ENCODE data around the gene LOXL1. TPM values are rescaled to one million over a fixed set of nuclear protein-coding genes. Genes with fewer than 3 reads are reported as not detected.

LOXL1 gene
- total and polyA plus RNA-seq, 2 donors (not counting 1 experiment from before 2014, with no cell fraction given), result 0.21 to 0.49 TPM

GRCh38 chr15:73947651-73948050 is 21.4 kb downstream of the LOXL1 start:
- no peak overlapping the region for H3K27ac ChIP-seq (ENCODE audit: low read length in 2 of 2)
- H3K9me3 ChIP-seq (ENCODE audit: control extremely low read depth in 1 of 3, control insufficient read depth in 2 of 3, insufficient read depth in 1 of 3, low read length in 2 of 3), result no peaks in the 10 kb centered on the region
- TF ChIP-seq CTCF (IDR thresholded peaks at IDR 0.05) (no peak), EZH2 (IDR thresholded peaks at IDR 0.05; ENCODE audit: borderline replicate concordance, insufficient read depth, low read depth, low read length, poor library complexity, severe bottlenecking) (no peak)
- H3K4me1 Mint-ChIP-seq, result peaks cover 17% of the 10 kb centered on the region
- ChIA-PET CTCF (interaction anchor here (1.5 kb wide), 1 partner anchor 18 kb away, joined by 5 read pairs; no protein-coding TSS in a partner anchor), POLR2A (no interaction called here)
- no peaks in the 10 kb centered on the region for H3K79me2 ChIP-seq (ENCODE audit: control insufficient read depth, insufficient read depth, low read length)
- 93% methylated on average over 9 of the region's 9 CpGs for WGBS (ENCODE audit: insufficient coverage)
- no peak for DNase-seq
- H3K9ac ChIP-seq (ENCODE audit: low read length), result no peak overlapping the region
- H3K4me3 ChIP-seq (ENCODE audit: control extremely low read depth in 1 of 5, extremely low read depth in 1 of 5, insufficient read depth in 1 of 5, low read depth in 2 of 5, low read length in 4 of 5), result no peak overlapping the region
- no peak overlapping the region for H3K4me3 Mint-ChIP-seq
- H3K27me3 ChIP-seq (replicated peaks in 1 of 4; ENCODE audit: control extremely low read depth in 1 of 4, control insufficient read depth in 3 of 4, insufficient read depth in 4 of 4, low read length in 3 of 4), result peaks cover 0 to 6% (median 0%) of the 10 kb centered on the region in 4 experiments
- H3K4me2 ChIP-seq (replicated peaks; ENCODE audit: low read depth, low read length, poor library complexity, severe bottlenecking), result no peak overlapping the region
- H3K36me3 ChIP-seq (replicated peaks in 1 of 2; ENCODE audit: control extremely low read depth in 1 of 2, control insufficient read depth in 1 of 2, extremely low read depth in 1 of 2, insufficient read depth in 2 of 2, low read length in 1 of 2), result no peaks in the 10 kb centered on the region
- no peak for ATAC-seq (ENCODE audit: low read depth)
- no peaks in the 10 kb centered on the region for H3K9me3 Mint-ChIP-seq (ENCODE audit: insufficient read depth)
- H3K27ac Mint-ChIP-seq, result no peak overlapping the region
- H2AFZ ChIP-seq (ENCODE audit: insufficient read depth, low read depth, low read length, poor library complexity, severe bottlenecking), result no peak overlapping the region
- H4K20me1 ChIP-seq (ENCODE audit: control insufficient read depth, insufficient read depth, low read length, poor library complexity, severe bottlenecking), result no peaks in the 10 kb centered on the region
- H3K4me1 ChIP-seq (ENCODE audit: control insufficient read depth in 2 of 2, insufficient read depth in 2 of 2, low read length in 2 of 2), result peaks cover 6 to 14% of the 10 kb centered on the region in 2 donors
- intact Hi-C loops (cut with micrococcal nuclease), result no loop called here
- peaks cover 6% of the 10 kb centered on the region for H3K27me3 Mint-ChIP-seq

- H3K27me3 Mint-ChIP-seq, result peaks cover 6% of the 10 kb centered on the region
- H3K4me1 ChIP-seq (ENCODE audit: control insufficient read depth in 2 of 2, insufficient read depth in 2 of 2, low read length in 2 of 2), result peaks cover 6 to 14% of the 10 kb centered on the region in 2 donors
- no peak overlapping the region for H3K27ac ChIP-seq (ENCODE audit: low read length in 2 of 2)
- POLR2A ChIA-PET, result no interaction called here
- no peaks in the 10 kb centered on the region for H3K9me3 ChIP-seq (ENCODE audit: control extremely low read depth in 1 of 3, control insufficient read depth in 2 of 3, insufficient read depth in 1 of 3, low read length in 2 of 3)
- TF ChIP-seq EZH2 (IDR thresholded peaks at IDR 0.05; ENCODE audit: borderline replicate concordance, insufficient read depth, low read depth, low read length, poor library complexity, severe bottlenecking) (no peak), CTCF (IDR thresholded peaks at IDR 0.05) (no peak)
- DNase-seq (no peak), ATAC-seq (ENCODE audit: low read depth) (no peak)
- CTCF ChIA-PET, result interaction anchor here (0.8 to 1.9 kb wide), 4 partner anchors 9 to 17 kb away, joined by 3 to 5 read pairs (median 4); no protein-coding TSS in a partner anchor
- H3K27me3 ChIP-seq (replicated peaks in 1 of 4; ENCODE audit: control extremely low read depth in 1 of 4, control insufficient read depth in 3 of 4, insufficient read depth in 4 of 4, low read length in 3 of 4), result peaks cover 0 to 8% (median 0%) of the 10 kb centered on the region in 4 experiments
- H3K27ac Mint-ChIP-seq, result no peak overlapping the region
- no peak overlapping the region for H3K4me2 ChIP-seq (replicated peaks; ENCODE audit: low read depth, low read length, poor library complexity, severe bottlenecking)
- no peaks in the 10 kb centered on the region for H4K20me1 ChIP-seq (ENCODE audit: control insufficient read depth, insufficient read depth, low read length, poor library complexity, severe bottlenecking)
- H2AFZ ChIP-seq (ENCODE audit: insufficient read depth, low read depth, low read length, poor library complexity, severe bottlenecking), result no peak overlapping the region
- H3K4me1 Mint-ChIP-seq, result peaks cover 17% of the 10 kb centered on the region
- no peak overlapping the region for H3K4me3 ChIP-seq (ENCODE audit: control extremely low read depth in 1 of 5, extremely low read depth in 1 of 5, insufficient read depth in 1 of 5, low read depth in 2 of 5, low read length in 4 of 5)
- no peaks in the 10 kb centered on the region for H3K79me2 ChIP-seq (ENCODE audit: control insufficient read depth, insufficient read depth, low read length)
- no peak overlapping the region for H3K4me3 Mint-ChIP-seq
- intact Hi-C loops (cut with micrococcal nuclease), result no loop called here
- H3K9me3 Mint-ChIP-seq (ENCODE audit: insufficient read depth), result no peaks in the 10 kb centered on the region
- WGBS (ENCODE audit: insufficient coverage), result 100% methylated on average over 4 of the region's 4 CpGs
- H3K36me3 ChIP-seq (replicated peaks in 1 of 2; ENCODE audit: control extremely low read depth in 1 of 2, control insufficient read depth in 1 of 2, extremely low read depth in 1 of 2, insufficient read depth in 2 of 2, low read length in 1 of 2), result no peaks in the 10 kb centered on the region
- no peak overlapping the region for H3K9ac ChIP-seq (ENCODE audit: low read length)
These were observed 22.1 kb downstream of the LOXL1 start for GRCh38 chr15:73948396-73948795.

All from B cell (primary cell).